HepG2 (cell line): ENCODE measurements around the gene MEGF11. TPM values are rescaled to one million over a fixed set of nuclear protein-coding genes. Genes with fewer than 3 reads are reported as not detected.

Experiments
- ATF4 ChIP-seq, 2 experiments: fragments of 450-650 bp in 1 of 2; sonication (generic) in 1 of 2; formaldehyde crosslinking; IDR thresholded peaks; 2 replicates each; pipeline versions ENCODE4 v1.5.0 to v1.8.0; 2020 to 2022; ENCODE audit warnings: mild to moderate bottlenecking in 1 of 2, missing genetic modification reagents in 1 of 2
- ERF ChIP-seq: IDR thresholded peaks from 2 replicates; pipeline ENCODE4 v1.6.1; 2018; ENCODE audit warnings: missing biosample characterization, missing genetic modification reagents
- KLF11 ChIP-seq: IDR thresholded peaks from 2 replicates; pipeline ENCODE4 v1.6.1; 2016; ENCODE audit warnings: missing compliant biosample characterization
- KLF6 ChIP-seq: IDR thresholded peaks from 2 replicates; pipeline ENCODE4 v1.8.0; 2016; ENCODE audit warnings: missing biosample characterization, missing genetic modification reagents
- MEF2D ChIP-seq: sonication (generic); formaldehyde crosslinking; IDR thresholded peaks from 2 replicates; pipeline ENCODE4 v1.5.1; 2020; ENCODE audit warnings: mild to moderate bottlenecking, missing genetic modification reagents
- MIER3 ChIP-seq: IDR thresholded peaks from 2 replicates; pipeline ENCODE4 v1.6.1; 2016; ENCODE audit warnings: missing compliant biosample characterization, borderline replicate concordance
- PAWR ChIP-seq: sonication (generic); formaldehyde crosslinking; IDR thresholded peaks from 2 replicates; pipeline ENCODE4 v1.4.0; 2020; ENCODE audit warnings: missing genetic modification reagents, mild to moderate bottlenecking, borderline replicate concordance
- PTBP1 ChIP-seq: fragments of 200-400 bp; formaldehyde crosslinking; IDR thresholded peaks from 2 replicates; pipeline ENCODE4 v1.6.1; 2018; ENCODE audit warnings: low read length, low read depth; ENCODE audit not compliant: poor library complexity, severe bottlenecking
- SMAD3 ChIP-seq: sonication (generic); formaldehyde crosslinking; IDR thresholded peaks from 2 replicates; pipeline ENCODE4 v1.4.0; 2020; ENCODE audit warnings: missing genetic modification reagents
- SRY ChIP-seq: sonication (generic); formaldehyde crosslinking; IDR thresholded peaks from 2 replicates; pipeline ENCODE4 v1.8.0; 2022; ENCODE audit warnings: mild to moderate bottlenecking, missing genetic modification reagents
- TARDBP ChIP-seq: sonication (generic); formaldehyde crosslinking; IDR thresholded peaks from 2 replicates; pipeline ENCODE4 v1.8.0; 2022; ENCODE audit warnings: mild to moderate bottlenecking, missing genetic modification reagents
- TEAD3 ChIP-seq: optimal IDR thresholded peaks from 2 replicates; pipeline ENCODE3; 2016; ENCODE audit warnings: borderline replicate concordance
- TFE3 ChIP-seq: IDR thresholded peaks from 2 replicates; pipeline ENCODE4 v1.6.1; 2016
- THAP9 ChIP-seq: sonication (generic); formaldehyde crosslinking; IDR thresholded peaks from 2 replicates; pipeline ENCODE4; 2020; ENCODE audit warnings: missing genetic modification reagents, mild to moderate bottlenecking, borderline replicate concordance
- YEATS2 ChIP-seq: sonication (generic); formaldehyde crosslinking; IDR thresholded peaks from 2 replicates; pipeline ENCODE4 v1.4.0; 2020; ENCODE audit warnings: missing genetic modification reagents, borderline replicate concordance
- ZFP1 ChIP-seq: IDR thresholded peaks from 2 replicates; pipeline ENCODE4 v1.6.1; 2016
- ZFP37 ChIP-seq: sonication (generic); formaldehyde crosslinking; IDR thresholded peaks from 2 replicates; pipeline ENCODE4 v1.4.0; 2020; ENCODE audit warnings: missing genetic modification reagents, borderline replicate concordance
- ZNF138 ChIP-seq: sonication (generic); formaldehyde crosslinking; IDR thresholded peaks from 2 replicates; pipeline ENCODE4 v1.5.0; 2020; ENCODE audit warnings: mild to moderate bottlenecking, low read depth, missing genetic modification reagents
- ZNF589 ChIP-seq: sonication (generic); formaldehyde crosslinking; conservative IDR thresholded peaks from 2 replicates; pipeline ENCODE4 v1.8.0; 2022; ENCODE audit warnings: mild to moderate bottlenecking, moderate library complexity, missing genetic modification reagents
- ZNF619 ChIP-seq: sonication (generic); formaldehyde crosslinking; IDR thresholded peaks from 2 replicates; pipeline ENCODE4 v1.4.0; 2020; ENCODE audit warnings: mild to moderate bottlenecking, missing genetic modification reagents
- ZNF644 ChIP-seq: IDR thresholded peaks from 2 replicates; pipeline ENCODE4 v1.6.1; 2016; ENCODE audit warnings: low read depth
- ZNF7 ChIP-seq: IDR thresholded peaks from 2 replicates; pipeline ENCODE4 v1.6.1; 2016; ENCODE audit warnings: missing biosample characterization, missing genetic modification reagents
- ZNF781 ChIP-seq: sonication (generic); formaldehyde crosslinking; IDR thresholded peaks from 2 replicates; pipeline ENCODE4 v1.5.1; 2020; ENCODE audit warnings: borderline replicate concordance, mild to moderate bottlenecking, missing genetic modification reagents; ENCODE audit errors: not compliant biosample characterization
- ZSCAN29 ChIP-seq: sonication (generic); formaldehyde crosslinking; conservative IDR thresholded peaks from 2 replicates; pipeline ENCODE4 v1.4.0; 2020; ENCODE audit warnings: mild to moderate bottlenecking, missing genetic modification reagents
- polyA plus RNA-seq, 8 experiments: library from polyadenylated mRNA; depleted of rRNA in 3 of 8; stranded (reverse) in 7 of 8; unstranded in 1 of 8; fragments of >200 nt; fragmentation: Illumina TruSeq in 4 of 8; extraction: Trizol in 4 of 8; gene quantifications; 2 replicates each; pipeline versions ENCODE4 v1.2.1 to v1.2.3, GENCODE V29; 2011 to 2016; ENCODE audit warnings: low read depth in 4 of 8, missing spikeins in 1 of 8, mixed read lengths in 1 of 8; ENCODE audit not compliant: insufficient read depth in 1 of 8
- total RNA-seq, 5 experiments: library from RNA; depleted of rRNA; stranded (reverse); fragments of >200 nt; fragmentation: Illumina TruSeq; extraction: Trizol; gene quantifications; 2 replicates each; pipeline ENCODE4 v1.2.3, GENCODE V29; 2016; ENCODE audit warnings: low read depth in 1 of 5

The MEGF11 gene
- total and polyA plus RNA-seq, 2 of the 13 experiments (the other 11 are each of a cell fraction or from before 2014, with no cell fraction given) = not detected

GRCh38 chr15:66004618-66005262 is 248.8 kb downstream of the MEGF11 start (continued):
- TF ChIP-seq ZNF781 (CRISPR knock-in tag) (peak; percentile 69), ATF4 (CRISPR knock-in tag; IDR thresholded peaks at IDR 0.05) (no peak; a peak in 1 of 4 replicates), ZSCAN29 (CRISPR knock-in tag) (no peak), YEATS2 (CRISPR knock-in tag) (peak; percentile 49; the same call in 1 of the 2 replicates), PTBP1 (no peak), SMAD3 (CRISPR knock-in tag) (peak; percentile 71; the same call in 1 of the 2 replicates), MEF2D (peak; percentile 46; the same call in 1 of the 2 replicates), ZNF619 (CRISPR knock-in tag) (no peak), MIER3 (0 out of 2 replicates have a peak, but pooled peaks have one; percentile 40), ZNF138 (no peak), ZNF7 (no peak), TFE3 (CRISPR knock-in tag) (0 out of 2 replicates have a peak, but pooled peaks have one; percentile 52), ZNF589 (peak; percentile 50; the same call in 1 of the 2 replicates), ZFP37 (CRISPR knock-in tag) (0 out of 2 replicates have a peak, but pooled peaks have one; percentile 33), ZFP1 (CRISPR knock-in tag) (no peak), TARDBP (CRISPR knock-in tag) (no peak), KLF6 (CRISPR knock-in tag) (peak; percentile 74; the same call in 1 of the 2 replicates), THAP9 (CRISPR knock-in tag) (no peak), PAWR (CRISPR knock-in tag) (no peak), ZNF644 (CRISPR knock-in tag) (0 out of 2 replicates have a peak, but pooled peaks have one; percentile 29), TEAD3 (CRISPR knock-in tag) (peak; percentile 14), SRY (CRISPR knock-in tag) (peak; percentile 65; the same call in 1 of the 2 replicates), KLF11 (CRISPR knock-in tag) (0 out of 2 replicates have a peak, but pooled peaks have one; percentile 55), ERF (CRISPR knock-in tag) (peak; percentile 61; the same call in 1 of the 2 replicates)
